HepG2 (cell line): ENCODE measurements around the gene ARHGEF1. TPM values are rescaled to one million over a fixed set of nuclear protein-coding genes. Genes with fewer than 3 reads are reported as not detected.

Source experiments
- CERS6 ChIP-seq: sonication (generic); formaldehyde crosslinking; IDR thresholded peaks from 2 replicates; pipeline ENCODE4 v1.5.0; 2020; ENCODE audit warnings: missing genetic modification reagents
- HOMEZ ChIP-seq: IDR thresholded peaks from 2 replicates; pipeline ENCODE4 v1.6.1; 2016; ENCODE audit warnings: low read depth
- LBX2 ChIP-seq: sonication (generic); formaldehyde crosslinking; IDR thresholded peaks from 2 replicates; pipeline ENCODE4 v1.5.0; 2020; ENCODE audit warnings: missing genetic modification reagents, mild to moderate bottlenecking, borderline replicate concordance
- MATR3 ChIP-seq: sonication (generic); formaldehyde crosslinking; IDR thresholded peaks from 2 replicates; pipeline ENCODE4 v1.4.0; 2020; ENCODE audit warnings: missing genetic modification reagents
- MLLT10 ChIP-seq: sonication (generic); formaldehyde crosslinking; IDR thresholded peaks from 2 replicates; pipeline ENCODE4 v1.4.0; 2020; ENCODE audit warnings: missing genetic modification reagents
- NR2C2 ChIP-seq: sonication (generic); formaldehyde crosslinking; IDR thresholded peaks from 2 replicates; pipeline ENCODE4 v1.4.0; 2020; ENCODE audit warnings: missing genetic modification reagents, mild to moderate bottlenecking, moderate library complexity, borderline replicate concordance
- PRPF4 ChIP-seq: fragments of 200-400 bp; formaldehyde crosslinking; IDR thresholded peaks from 2 replicates; pipeline ENCODE4 v1.6.1; 2016; ENCODE audit warnings: low read length, low read depth; ENCODE audit not compliant: poor library complexity, severe bottlenecking
- RARA ChIP-seq: IDR thresholded peaks from 2 replicates; pipeline ENCODE4 v1.6.1; 2016; ENCODE audit warnings: missing genetic modification reagents, missing compliant biosample characterization
- SMYD3 ChIP-seq: sonication (generic); formaldehyde crosslinking; IDR thresholded peaks from 2 replicates; pipeline ENCODE4 v1.8.1; 2023; ENCODE audit warnings: mild to moderate bottlenecking, missing genetic modification reagents
- ZBTB34 ChIP-seq: sonication (generic); formaldehyde crosslinking; IDR thresholded peaks from 2 replicates; pipeline ENCODE4 v1.8.0; 2022; ENCODE audit warnings: mild to moderate bottlenecking, missing genetic modification reagents
- ZMYM3 ChIP-seq: sonication (generic); formaldehyde crosslinking; IDR thresholded peaks from 2 replicates; pipeline ENCODE4 v1.5.1; 2020; ENCODE audit warnings: mild to moderate bottlenecking, missing genetic modification reagents
- ZNF549 ChIP-seq: sonication (generic); formaldehyde crosslinking; IDR thresholded peaks from 2 replicates; pipeline ENCODE4 v1.5.0; 2020; ENCODE audit warnings: missing genetic modification reagents
- ZNF589 ChIP-seq: sonication (generic); formaldehyde crosslinking; conservative IDR thresholded peaks from 2 replicates; pipeline ENCODE4 v1.8.0; 2022; ENCODE audit warnings: mild to moderate bottlenecking, moderate library complexity, missing genetic modification reagents
- ZNF597 ChIP-seq: sonication (generic); formaldehyde crosslinking; IDR thresholded peaks from 2 replicates; pipeline ENCODE4 v1.5.0; 2020; ENCODE audit warnings: missing genetic modification reagents
- ZNF747 ChIP-seq: sonication (generic); formaldehyde crosslinking; IDR thresholded peaks from 2 replicates; pipeline ENCODE4 v1.8.1; 2023; ENCODE audit warnings: missing genetic modification reagents, mild to moderate bottlenecking, borderline replicate concordance
- polyA plus RNA-seq, 8 experiments: library from polyadenylated mRNA; depleted of rRNA in 3 of 8; stranded (reverse) in 7 of 8; unstranded in 1 of 8; fragments of >200 nt; fragmentation: Illumina TruSeq in 4 of 8; extraction: Trizol in 4 of 8; gene quantifications; 2 replicates each; pipeline versions ENCODE4 v1.2.1 to v1.2.3, GENCODE V29; 2011 to 2016; ENCODE audit warnings: low read depth in 4 of 8, missing spikeins in 1 of 8, mixed read lengths in 1 of 8; ENCODE audit not compliant: insufficient read depth in 1 of 8
- total RNA-seq, 5 experiments: library from RNA; depleted of rRNA; stranded (reverse); fragments of >200 nt; fragmentation: Illumina TruSeq; extraction: Trizol; gene quantifications; 2 replicates each; pipeline ENCODE4 v1.2.3, GENCODE V29; 2016; ENCODE audit warnings: low read depth in 1 of 5
- TF ChIP-seq, protein P1 (sequence below): IDR thresholded peaks from 2 replicates; pipeline ENCODE4 v1.6.1; 2012; ENCODE audit warnings: low read depth, low read length, improper control_type of control experiment
- TF ChIP-seq, protein P2 (sequence below): sonication (generic); formaldehyde crosslinking; IDR thresholded peaks from 2 replicates; pipeline ENCODE4 v1.4.0; 2020; ENCODE audit warnings: missing genetic modification reagents

The ARHGEF1 gene
- total and polyA plus RNA-seq, 2 of the 13 experiments (the other 11 are each of a cell fraction or from before 2014, with no cell fraction given): 33.7 to 34.7 TPM

- TF ChIP-seq ZNF597 (CRISPR knock-in tag) (no peak), ZMYM3 (CRISPR knock-in tag) (no peak; the same call in 1 of the 2 replicates), RARA (CRISPR knock-in tag) (no peak; the same call in none of the 2 replicates), HOMEZ (no peak), LBX2 (no peak), ZBTB34 (CRISPR knock-in tag) (no peak), ZNF589 (CRISPR knock-in tag) (no peak), NR2C2 (CRISPR knock-in tag) (peak; percentile 97), MLLT10 (no peak), ZNF549 (CRISPR knock-in tag) (no peak), CERS6 (CRISPR knock-in tag) (0 out of 2 replicates have a peak, but pooled peaks have one; percentile 31), ZNF747 (peak; percentile 86), PRPF4 (no peak), MATR3 (CRISPR knock-in tag) (no peak), SMYD3 (CRISPR knock-in tag) (peak; percentile 73; the same call in 1 of the 2 replicates)
- TF ChIP-seq, protein P1, sequence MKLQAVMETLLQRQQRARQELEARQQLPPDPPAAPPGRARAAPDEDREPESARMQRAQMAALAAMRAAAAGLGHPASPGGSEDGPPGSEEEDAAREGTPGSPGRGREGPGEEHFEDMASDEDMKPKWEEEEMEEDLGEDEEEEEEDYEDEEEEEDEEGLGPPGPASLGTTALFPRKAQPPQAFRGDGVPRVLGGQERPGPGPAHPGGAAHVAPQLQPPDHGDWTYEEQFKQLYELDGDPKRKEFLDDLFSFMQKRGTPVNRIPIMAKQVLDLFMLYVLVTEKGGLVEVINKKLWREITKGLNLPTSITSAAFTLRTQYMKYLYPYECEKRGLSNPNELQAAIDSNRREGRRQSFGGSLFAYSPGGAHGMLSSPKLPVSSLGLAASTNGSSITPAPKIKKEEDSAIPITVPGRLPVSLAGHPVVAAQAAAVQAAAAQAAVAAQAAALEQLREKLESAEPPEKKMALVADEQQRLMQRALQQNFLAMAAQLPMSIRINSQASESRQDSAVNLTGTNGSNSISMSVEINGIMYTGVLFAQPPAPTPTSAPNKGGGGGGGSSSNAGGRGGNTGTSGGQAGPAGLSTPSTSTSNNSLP: peak; percentile 41; the same call in 1 of the 2 replicates
- TF ChIP-seq, protein P2, sequence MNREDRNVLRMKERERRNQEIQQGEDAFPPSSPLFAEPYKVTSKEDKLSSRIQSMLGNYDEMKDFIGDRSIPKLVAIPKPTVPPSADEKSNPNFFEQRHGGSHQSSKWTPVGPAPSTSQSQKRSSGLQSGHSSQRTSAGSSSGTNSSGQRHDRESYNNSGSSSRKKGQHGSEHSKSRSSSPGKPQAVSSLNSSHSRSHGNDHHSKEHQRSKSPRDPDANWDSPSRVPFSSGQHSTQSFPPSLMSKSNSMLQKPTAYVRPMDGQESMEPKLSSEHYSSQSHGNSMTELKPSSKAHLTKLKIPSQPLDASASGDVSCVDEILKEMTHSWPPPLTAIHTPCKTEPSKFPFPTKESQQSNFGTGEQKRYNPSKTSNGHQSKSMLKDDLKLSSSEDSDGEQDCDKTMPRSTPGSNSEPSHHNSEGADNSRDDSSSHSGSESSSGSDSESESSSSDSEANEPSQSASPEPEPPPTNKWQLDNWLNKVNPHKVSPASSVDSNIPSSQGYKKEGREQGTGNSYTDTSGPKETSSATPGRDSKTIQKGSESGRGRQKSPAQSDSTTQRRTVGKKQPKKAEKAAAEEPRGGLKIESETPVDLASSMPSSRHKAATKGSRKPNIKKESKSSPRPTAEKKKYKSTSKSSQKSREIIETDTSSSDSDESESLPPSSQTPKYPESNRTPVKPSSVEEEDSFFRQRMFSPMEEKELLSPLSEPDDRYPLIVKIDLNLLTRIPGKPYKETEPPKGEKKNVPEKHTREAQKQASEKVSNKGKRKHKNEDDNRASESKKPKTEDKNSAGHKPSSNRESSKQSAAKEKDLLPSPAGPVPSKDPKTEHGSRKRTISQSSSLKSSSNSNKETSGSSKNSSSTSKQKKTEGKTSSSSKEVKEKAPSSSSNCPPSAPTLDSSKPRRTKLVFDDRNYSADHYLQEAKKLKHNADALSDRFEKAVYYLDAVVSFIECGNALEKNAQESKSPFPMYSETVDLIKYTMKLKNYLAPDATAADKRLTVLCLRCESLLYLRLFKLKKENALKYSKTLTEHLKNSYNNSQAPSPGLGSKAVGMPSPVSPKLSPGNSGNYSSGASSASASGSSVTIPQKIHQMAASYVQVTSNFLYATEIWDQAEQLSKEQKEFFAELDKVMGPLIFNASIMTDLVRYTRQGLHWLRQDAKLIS (CRISPR knock-in tag): no peak
These were observed 23.2 kb upstream of the ARHGEF1 start, which contains the start of gene RPS19 (continued) for GRCh38 chr19:41859618-41860418.
